Measurements from ENCODE around the gene ARHGAP18.

DNA sequence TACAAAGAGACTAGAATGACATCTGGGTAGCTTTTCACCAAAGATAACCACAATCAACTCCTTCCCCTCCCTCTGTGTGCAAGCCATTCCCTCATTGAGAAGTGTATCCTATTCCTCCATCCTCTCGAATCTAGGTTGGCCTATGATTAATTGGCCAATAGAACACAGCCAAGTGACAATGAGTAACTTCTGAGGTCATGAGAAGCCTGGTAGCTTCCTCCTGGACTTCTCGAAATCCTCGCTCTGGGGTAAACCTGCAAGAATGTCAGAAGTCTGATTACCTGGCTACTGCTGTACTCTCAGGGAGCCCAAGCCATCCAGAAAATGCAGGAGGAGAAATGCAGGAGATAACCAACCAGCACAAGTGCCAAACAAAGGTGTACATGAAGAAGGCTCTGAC is 13.1 kb downstream of the ARHGAP18 start:
- TF ChIP-seq POLR2A (IDR thresholded peaks at IDR 0.05) = no peak
- TF ChIP-seq, protein P1, sequence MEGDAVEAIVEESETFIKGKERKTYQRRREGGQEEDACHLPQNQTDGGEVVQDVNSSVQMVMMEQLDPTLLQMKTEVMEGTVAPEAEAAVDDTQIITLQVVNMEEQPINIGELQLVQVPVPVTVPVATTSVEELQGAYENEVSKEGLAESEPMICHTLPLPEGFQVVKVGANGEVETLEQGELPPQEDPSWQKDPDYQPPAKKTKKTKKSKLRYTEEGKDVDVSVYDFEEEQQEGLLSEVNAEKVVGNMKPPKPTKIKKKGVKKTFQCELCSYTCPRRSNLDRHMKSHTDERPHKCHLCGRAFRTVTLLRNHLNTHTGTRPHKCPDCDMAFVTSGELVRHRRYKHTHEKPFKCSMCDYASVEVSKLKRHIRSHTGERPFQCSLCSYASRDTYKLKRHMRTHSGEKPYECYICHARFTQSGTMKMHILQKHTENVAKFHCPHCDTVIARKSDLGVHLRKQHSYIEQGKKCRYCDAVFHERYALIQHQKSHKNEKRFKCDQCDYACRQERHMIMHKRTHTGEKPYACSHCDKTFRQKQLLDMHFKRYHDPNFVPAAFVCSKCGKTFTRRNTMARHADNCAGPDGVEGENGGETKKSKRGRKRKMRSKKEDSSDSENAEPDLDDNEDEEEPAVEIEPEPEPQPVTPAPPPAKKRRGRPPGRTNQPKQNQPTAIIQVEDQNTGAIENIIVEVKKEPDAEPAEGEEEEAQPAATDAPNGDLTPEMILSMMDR (IDR thresholded peaks at IDR 0.05) = no peak

Data from testis (tissue), 2 donors.